ENCODE measurements around the gene MUC4.

DNA sequence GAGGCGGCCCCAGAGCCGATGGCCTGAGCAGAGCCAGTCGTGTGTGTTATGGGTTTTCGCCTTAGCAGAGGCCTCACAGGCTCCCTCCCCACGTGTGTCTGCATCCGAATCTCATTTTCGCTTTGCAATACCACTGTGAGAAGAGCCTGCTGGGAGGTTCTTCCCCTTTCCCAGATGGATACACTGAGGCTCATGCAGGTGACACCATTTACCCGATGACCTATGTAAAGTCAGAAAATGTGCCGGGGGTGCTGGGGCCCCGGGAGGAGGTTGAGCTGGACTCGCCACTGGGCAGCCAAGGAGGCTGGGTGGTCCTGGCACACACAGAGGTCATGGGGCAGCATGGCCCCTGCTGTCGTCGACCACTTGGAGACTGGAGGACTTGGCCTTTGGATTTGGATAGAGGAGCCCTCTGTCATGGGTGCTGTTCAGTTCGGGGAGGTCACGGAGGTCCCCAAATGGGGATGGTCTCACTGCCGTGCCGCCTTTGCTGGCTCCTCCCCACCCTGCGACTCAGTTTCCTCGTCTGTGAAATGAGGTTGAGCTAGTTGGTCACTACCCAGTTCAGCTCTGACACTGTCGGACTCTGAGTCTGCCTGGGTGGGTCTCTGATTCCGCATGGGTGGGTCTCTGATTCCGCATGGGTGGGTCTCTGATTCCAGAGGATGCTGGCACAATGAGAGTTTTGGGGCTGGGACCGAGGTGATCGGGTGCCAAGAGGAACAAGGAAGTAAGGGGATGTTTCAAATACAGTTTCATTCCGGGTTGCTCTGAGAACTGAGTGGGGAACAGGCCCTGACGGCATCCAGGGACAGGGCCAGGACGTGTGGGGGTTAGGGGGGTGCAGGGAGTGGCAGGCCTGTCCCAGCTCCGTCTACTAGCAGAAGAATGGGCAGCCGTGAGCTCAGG lies 23.2 kb upstream of the MUC4 start:
- TF ChIP-seq, protein P1, sequence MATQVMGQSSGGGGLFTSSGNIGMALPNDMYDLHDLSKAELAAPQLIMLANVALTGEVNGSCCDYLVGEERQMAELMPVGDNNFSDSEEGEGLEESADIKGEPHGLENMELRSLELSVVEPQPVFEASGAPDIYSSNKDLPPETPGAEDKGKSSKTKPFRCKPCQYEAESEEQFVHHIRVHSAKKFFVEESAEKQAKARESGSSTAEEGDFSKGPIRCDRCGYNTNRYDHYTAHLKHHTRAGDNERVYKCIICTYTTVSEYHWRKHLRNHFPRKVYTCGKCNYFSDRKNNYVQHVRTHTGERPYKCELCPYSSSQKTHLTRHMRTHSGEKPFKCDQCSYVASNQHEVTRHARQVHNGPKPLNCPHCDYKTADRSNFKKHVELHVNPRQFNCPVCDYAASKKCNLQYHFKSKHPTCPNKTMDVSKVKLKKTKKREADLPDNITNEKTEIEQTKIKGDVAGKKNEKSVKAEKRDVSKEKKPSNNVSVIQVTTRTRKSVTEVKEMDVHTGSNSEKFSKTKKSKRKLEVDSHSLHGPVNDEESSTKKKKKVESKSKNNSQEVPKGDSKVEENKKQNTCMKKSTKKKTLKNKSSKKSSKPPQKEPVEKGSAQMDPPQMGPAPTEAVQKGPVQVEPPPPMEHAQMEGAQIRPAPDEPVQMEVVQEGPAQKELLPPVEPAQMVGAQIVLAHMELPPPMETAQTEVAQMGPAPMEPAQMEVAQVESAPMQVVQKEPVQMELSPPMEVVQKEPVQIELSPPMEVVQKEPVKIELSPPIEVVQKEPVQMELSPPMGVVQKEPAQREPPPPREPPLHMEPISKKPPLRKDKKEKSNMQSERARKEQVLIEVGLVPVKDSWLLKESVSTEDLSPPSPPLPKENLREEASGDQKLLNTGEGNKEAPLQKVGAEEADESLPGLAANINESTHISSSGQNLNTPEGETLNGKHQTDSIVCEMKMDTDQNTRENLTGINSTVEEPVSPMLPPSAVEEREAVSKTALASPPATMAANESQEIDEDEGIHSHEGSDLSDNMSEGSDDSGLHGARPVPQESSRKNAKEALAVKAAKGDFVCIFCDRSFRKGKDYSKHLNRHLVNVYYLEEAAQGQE (IDR thresholded peaks at IDR 0.05; ENCODE audit: unreplicated experiment): no peak
- TF ChIP-seq POLR2AphosphoS5 (IDR thresholded peaks at IDR 0.05; ENCODE audit: low read depth): no peak
- TF ChIP-seq, protein P2, sequence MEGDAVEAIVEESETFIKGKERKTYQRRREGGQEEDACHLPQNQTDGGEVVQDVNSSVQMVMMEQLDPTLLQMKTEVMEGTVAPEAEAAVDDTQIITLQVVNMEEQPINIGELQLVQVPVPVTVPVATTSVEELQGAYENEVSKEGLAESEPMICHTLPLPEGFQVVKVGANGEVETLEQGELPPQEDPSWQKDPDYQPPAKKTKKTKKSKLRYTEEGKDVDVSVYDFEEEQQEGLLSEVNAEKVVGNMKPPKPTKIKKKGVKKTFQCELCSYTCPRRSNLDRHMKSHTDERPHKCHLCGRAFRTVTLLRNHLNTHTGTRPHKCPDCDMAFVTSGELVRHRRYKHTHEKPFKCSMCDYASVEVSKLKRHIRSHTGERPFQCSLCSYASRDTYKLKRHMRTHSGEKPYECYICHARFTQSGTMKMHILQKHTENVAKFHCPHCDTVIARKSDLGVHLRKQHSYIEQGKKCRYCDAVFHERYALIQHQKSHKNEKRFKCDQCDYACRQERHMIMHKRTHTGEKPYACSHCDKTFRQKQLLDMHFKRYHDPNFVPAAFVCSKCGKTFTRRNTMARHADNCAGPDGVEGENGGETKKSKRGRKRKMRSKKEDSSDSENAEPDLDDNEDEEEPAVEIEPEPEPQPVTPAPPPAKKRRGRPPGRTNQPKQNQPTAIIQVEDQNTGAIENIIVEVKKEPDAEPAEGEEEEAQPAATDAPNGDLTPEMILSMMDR (conservative IDR thresholded peaks at IDR 0.05; ENCODE audit: low read depth in 2 of 2): no peak
- TF ChIP-seq EZH2 (IDR thresholded peaks at IDR 0.05; ENCODE audit: low read depth, unreplicated experiment): no peak
- TF ChIP-seq ZNF114 (CRISPR knock-in tag; IDR thresholded peaks at IDR 0.05): no peak
- TF ChIP-seq EZH2phosphoT487 (IDR thresholded peaks at IDR 0.05; ENCODE audit: unreplicated experiment): no peak
